ENCODE data around the gene MYO3B.
"Not testable (repeated sequence)": the region's sequence is repeated elsewhere in the genome, so short reads cannot be mapped to it uniquely, and the experiment has no call there.

MYO3B gene

DNA sequence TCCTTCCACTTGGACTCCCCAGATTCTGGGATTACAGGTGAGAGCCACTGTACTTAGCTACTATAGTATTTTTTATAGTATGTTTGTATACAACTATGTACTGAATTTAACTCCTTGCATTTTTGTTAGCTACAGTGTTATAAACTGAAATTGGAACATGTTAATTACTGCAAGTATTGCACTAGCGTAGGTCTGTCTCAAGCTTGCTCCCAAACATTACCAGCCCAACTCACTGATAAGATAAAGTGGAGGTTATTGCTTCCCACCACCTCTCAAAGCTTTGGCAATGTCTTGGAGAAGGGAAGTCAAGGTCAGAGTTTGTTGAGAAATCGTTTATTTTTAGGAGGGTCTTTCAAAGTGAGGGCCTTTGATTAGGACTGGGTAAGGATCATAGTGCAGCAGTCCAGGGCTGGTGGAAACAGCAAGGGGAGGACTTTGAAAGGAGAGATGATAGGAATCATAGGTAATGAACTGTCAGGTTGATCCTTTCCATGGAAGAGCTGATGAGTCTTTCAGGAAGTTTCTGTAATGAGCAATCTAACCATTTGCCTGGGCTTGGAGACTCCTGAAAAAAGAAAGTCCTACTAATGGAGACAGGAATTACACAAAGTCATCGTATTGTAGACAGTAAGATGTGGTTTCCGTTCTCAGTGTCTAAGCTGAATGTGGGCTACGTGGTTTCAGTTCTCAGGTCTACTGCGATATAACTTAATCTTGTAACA, 257.1 kb downstream of the MYO3B start:
- DNase-seq, result no peak

DNA sequence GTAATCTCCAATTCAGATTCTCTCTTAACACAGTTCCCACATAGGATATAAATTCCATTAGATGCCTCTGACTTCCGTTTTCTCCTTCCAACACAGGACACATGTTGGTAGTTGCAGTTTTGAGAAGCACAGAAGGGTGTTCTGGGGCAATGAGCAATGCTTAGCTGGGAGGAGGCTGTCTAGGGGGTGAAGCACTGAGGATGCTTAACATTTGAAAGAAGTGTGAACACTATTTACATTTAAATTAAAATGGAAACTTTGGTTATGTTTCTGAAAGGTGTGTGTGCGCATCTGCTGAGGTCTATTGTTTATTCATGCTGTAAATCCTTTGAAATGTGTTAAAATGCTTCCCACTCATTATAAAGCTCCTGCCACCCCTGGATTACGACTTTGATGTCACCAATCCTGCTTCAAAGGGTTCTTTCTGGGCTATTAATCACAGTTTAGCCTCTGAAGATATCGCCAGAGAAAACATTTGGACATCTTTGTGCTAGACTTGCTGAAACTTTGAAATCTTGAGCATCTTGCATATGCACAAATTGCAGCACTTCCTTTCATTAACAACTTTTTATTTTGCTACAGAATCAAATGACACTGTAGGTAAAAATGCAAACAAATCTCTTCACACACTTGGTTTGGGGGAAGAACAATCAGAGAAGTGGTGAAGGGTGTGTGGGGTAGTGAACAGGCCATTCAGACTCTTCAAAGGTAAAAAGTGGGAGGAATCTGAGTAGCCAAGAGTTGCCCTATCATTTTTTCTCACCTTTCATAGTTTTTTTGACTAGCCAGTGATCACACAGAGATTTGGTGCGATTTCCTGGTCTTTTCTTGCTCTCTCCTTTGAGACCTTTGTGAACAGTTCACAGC, 258.4 kb downstream of the MYO3B start:
- no peak for DNase-seq

DNA sequence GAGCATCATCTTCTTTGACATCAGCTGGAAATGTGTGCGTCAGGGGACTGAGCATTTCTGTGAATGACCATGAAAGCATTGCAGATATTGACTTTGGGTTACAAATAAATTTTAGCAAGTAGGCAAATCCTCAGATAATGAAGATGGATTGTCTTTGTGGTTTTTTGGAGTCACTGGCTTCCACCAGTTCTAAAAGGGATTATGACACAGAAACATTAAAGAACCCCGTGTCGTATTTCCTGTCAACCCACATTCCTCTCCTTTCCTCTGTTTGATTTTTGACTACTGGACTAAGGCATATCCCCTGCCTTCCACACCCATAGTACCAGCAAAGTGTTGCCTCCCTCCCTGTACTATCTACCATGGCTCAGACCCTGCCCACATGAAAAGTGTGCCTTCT, 268.1 kb downstream of the MYO3B start:
- DNase-seq, result no peak

DNA sequence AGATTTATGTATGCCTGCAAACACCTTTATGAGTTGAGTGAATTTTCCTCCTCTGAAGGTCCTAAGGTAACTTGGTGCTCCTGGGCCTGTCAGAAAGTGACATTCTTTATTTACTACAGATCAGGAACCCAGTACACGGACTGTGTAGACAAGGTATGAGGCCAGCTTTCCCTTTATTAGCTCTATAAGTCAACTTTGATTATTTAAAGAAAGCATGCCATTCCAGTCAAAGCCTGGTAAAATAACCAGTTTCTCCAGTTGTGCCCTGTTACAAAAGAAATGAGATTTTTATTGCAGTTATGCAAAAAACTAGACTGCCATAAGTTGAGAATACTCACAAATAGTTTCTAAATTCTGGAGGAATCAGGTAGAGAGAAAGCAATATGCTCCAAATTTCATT, 271.1 kb downstream of the MYO3B start:
- DNase-seq, result no peak

DNA sequence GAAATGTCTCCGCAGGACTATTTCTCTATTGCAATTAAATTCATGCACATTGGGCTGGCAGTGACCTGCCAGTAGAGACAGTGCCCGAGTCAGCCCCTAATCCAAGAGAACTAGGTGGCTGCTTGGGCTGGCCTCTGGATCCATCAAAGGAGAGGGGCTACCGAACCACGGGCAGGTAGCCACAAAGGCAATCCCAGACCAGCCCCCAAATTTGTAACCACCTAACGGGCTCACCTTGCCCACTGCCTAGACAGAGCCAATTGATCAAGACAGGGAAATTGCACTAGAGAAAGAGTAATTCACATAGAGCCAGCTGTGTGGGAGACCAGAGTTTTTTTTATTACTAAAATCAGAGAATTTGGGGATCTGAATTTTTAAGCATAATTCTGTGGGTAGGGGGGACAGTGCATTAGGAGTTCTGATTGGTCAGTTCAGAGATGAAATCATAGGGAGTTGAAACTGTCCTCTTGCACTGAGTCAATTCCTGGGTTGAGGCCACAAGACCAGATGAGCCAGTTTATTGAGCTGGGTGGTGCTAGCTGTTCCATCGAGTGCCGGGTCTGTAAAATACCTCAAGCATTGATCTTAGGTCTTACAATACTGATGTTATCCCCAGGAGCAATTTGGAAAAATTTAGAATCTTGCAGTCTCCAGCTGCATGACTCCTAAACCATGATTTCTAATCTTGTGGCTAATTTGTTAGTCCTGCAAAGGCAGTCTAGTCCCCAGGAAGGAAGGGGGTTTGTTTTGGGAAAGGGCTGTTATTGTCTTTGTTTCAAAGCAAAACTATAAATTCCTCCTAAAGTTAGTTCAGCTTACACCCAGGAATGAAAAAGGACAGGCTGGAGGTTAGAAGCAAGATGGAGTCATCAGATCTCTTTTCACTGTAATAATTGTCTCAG, 276.8 kb downstream of the MYO3B start:
- no peak for DNase-seq

DNA sequence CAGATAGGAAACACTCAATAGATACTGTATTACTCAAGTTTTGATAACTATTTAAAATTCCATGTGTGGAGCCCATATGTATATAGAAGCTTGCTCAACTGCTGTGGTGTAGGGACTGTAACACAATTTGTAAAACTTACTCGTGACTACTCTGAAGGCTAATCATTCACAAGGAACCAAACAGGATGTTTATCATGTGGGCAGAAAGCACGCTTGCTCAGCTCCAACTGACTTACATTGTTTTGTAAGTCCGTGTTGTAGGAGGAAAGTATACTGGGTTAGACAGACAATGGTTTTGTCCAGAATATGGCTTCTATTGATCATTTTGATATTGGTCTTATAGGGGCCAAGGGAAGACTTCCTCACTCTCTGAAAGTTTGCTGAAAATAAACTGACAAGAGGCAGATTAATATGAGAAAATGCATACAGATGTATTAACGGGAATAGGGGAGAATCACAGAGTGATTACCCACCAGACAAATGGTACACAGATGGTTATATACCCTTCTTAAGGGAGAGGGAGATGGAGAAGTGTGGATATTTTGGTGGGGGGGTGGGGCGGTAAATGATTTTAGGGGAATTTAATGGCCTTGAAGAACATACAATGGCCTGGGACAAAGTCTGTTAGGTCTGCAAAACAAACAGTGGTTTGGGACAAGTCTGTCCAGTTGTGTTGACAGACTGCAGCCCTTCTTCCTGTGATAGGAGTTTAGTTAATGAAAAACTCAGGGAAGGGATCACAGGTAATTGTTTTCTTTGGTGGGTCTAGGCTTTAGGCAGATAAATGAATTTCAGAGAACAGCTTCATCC, 277.9 kb downstream of the MYO3B start:
- no peak for DNase-seq

DNA sequence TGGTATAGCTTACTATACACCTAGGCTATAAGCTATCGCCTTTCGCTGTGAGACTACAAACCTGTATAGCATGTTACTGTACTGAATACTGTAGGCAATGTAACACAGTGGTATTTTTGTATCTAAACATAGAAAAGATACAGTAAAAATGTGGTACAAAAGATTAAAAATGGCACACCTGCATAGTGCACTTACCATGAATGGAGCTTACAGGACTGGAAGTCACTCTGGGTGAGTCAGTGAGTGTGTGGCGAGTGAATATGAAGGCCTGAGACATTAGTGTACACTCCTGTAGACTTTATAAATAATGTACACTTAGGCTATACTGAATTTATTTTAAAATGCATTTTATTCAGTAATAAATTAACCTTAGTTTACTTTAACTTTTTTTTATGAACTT, 279.0 kb downstream of the MYO3B start:
- DNase-seq, result no peak

DNA sequence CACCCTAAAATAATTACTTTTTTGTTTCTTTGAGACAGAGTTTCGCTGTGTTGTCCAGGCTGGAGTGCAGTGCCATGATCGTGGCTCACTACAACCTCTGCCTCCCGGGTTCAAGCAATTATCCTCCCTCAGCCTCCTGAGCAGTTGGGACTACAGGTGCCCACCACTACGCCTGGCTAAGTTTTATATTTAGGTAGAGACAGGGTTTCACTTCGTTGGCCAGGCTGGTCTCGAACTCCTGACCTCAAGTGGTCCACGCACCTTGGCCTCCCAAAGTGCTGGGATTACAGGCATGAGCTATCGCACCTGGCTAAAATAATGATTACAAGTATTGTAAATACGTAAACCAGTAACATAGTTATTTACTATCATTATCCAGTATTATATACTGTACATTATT, 279.8 kb downstream of the MYO3B start:
- no peak for DNase-seq

DNA sequence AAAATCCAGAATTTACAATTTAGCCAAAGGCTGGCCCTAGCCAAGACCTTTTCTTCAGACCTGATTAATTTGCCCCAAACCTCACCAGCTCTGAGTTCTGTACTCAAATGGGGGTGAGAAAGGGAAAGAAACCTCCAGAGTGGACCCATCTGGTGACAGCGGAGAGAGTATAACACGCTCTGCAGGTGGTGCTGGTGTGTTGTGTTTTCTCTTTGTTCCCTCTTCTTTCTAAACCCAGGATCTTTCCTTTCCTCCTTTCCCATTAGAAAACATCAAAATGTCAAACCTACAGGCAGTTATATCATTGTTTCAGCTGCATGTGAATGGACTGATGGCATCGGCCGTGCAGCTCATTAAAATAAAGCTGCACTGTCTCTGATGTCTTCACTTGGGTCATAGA, 283.9 kb downstream of the MYO3B start:
- peak; percentile 67 for DNase-seq

DNA sequence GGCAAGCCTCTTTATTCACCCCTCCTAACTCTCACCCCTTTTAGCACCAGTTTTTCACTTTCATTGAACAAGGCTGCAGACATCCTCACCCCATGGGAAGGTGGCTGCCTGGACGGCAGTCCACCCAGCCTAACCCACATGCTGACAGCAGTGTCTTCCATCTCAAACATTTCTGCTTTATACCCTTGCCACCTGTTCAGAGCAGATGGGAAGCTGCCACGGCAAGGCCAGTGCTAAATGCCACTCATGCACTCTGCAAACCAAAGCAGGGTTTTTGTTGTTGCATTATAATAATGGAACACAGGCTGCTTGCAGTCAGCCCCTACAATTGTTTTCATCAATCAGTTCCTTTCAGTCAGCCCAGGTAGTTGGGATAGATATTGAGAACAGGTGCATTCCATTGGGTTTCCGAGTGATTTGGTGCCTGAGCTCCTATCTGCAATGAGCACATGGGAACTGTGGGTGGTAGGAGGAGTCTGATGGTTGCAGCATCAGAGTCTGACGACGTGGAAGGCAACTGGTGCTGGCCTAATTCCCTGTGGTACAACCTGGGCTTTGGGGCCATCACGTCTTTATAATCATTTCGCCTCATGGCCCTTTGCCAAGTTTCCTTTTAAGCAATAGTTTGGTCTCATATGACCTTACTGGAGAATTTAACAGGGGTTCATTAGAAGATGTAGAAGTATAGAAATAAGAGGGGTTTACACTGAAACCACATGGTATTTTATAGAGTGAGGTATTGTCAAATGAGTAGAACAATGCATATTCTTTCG, 284.7 kb downstream of the MYO3B start:
- peak; percentile 83 for DNase-seq

DNA sequence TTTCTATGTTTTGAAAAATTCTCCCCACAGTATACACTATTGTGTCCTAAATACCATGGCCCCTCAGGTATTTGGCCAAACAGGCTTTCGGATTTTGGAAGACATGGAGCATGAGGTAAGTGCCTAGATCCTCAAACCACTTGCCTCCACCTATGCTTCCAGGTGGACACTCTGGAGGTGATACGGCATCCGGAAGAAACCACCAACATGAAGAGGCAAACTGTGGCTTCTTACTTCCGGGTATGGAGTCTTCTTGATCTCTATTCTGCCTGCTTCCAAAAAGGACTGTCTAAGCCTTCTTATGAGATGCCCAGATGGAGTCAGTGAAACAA, 285.2 kb downstream of the MYO3B start:
- DNase-seq, result no peak

DNA sequence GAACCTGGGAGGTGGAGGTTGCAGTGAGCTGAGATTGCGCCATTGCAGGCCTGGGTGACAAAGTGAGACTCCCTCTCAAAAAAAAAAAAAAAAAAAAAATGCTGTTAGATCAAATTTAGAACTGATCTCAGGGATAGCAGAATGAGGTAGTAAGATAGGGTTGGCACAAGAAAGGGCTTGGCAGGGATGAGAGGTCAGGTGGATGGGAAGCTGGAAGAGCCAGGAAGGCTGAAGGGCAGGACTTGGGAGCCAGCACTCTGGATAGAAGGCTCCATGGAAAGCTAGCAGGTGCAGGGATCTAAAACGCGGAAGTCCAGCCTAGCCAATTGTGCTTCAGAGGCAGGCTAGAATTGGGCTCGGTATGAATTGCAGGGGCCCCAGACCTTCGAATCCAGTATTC, 286.3 kb downstream of the MYO3B start:
- no peak for DNase-seq

DNA sequence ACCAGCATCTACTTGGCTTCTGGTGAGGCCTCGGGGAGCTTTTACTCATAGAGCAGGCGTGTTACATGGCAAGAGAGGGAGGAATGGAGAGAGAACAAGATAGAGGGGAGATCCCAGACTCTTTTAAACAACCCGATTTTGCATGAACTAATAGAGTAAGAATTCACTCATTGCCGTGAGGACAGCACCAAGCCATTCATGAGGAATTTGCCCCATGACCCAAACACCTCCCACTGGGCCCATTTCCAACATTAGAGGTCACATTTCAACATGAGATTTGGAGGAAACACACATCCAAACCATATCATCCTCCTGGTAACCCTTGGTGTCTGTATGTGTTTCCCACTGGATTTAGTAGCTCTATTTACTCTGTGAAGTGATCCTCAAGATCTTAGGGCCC, 287.3 kb downstream of the MYO3B start:
- no peak for DNase-seq

DNA sequence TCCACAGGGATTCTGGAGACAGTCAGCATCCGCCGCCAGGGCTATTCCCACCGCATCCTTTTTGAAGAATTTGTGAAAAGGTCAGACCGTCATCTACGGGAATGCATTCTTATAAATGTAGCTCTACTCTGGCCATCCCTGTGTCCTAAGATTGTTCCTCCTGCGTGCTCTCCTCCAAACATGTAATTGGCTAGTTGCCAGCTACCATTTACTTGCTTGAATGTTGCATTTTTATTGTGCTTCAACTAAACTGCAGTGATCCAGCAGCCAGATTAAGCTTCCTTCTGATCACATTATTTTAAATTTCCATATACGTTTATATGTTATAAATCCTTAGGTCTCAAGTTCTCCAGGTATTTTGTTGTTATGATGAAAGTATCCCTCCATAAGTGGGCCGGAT, 288.7 kb downstream of the MYO3B start:
- DNase-seq, result no peak

DNA sequence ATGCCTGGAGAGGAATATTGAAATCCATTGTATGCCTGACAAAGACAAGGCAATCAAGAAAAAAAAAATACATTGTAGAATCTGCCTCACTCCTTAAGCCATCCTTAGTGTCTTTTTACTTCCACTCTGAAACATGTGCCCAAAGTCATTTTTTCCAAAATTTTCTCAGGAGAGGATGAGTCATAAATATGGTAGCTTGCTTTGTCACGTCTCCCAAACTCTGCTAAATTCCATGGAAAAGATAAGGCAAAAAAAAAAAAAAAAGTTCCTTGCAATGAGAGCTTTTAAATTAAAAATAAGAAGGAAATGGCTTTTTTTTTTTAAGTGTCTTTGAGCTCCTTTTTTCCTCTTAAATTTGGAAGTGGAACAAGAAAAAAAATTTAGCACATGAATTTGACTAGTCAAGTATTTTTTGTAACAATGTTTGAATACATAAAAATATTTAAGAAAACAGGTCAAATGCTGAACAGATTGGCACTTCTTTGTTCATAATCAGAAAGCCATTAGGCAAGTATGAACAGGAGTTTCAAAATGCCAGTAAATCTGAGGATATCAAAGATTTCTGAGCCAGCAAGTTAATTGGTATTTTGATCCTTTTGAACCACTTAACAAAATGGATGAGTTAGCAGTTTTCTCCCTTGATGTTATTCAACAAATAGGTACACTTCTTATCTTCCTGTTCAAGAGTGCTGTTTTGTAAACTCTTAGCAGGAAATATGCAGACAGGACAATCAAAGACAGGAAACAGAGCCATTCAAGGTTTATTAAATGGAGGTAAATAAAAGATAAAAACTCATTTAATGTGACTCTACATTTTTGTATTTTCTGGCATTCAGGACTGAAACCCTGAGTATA, 289.8 kb downstream of the MYO3B start:
- peak; percentile 39 for DNase-seq

DNA sequence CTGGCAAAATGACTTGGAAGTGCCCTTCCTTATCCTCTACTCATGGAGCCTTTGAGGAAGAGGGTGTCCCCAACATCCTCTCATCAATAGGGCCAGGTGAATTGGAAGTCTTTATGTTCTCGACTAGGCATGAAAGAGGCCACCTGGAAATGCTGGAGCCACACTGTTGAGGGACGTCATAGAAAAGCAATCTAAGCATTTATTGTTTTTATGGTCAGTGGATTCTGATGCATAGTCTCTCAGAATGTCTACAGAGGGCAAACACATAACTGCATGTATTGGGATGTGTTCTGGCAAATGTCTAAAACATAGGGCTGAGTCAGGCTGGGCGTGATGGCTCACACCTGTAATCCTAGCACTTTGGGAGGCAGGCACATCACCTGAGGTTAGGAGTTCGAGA, 290.6 kb downstream of the MYO3B start:
- no peak for DNase-seq

DNA sequence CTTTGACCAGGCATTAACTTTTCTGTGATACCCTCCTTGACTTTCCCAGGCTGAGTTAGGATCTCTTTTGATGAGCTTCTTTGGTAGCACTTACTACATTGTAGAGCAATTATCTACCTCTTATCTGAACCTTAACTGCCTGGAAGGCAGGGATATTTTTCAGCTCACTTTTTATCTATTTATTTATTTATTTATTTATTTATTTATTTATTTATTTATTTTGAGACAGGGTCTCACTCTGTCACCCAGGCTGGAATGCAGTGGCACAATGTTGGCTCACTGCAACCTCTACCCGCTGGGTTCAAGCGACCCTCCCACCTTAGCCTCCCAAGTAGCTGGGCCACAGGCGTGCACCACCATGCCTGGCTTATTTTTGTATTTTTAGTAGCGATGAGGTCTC, 294.6 kb downstream of the MYO3B start:
- DNase-seq, result not testable (repeated sequence)

DNA sequence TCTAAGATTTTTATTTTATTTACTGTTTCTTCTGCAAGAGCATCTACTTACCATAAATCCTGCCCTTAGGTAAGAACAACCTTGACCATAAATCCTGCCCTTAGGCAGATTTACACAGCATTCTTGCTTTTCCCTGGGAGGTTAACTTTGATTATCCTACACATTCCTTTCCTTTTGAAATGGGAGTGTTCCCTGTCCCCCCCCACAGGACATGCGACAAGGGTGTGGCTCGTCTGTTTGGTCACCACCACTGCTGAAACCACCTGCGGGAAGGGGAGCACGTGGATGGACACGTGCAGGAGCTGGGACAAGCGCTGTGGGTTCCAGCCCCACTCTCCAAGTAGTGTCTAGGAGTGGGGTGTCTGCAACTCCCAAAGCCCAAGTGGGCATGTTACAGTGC, 297.9 kb downstream of the MYO3B start:
- no peak for DNase-seq

DNA sequence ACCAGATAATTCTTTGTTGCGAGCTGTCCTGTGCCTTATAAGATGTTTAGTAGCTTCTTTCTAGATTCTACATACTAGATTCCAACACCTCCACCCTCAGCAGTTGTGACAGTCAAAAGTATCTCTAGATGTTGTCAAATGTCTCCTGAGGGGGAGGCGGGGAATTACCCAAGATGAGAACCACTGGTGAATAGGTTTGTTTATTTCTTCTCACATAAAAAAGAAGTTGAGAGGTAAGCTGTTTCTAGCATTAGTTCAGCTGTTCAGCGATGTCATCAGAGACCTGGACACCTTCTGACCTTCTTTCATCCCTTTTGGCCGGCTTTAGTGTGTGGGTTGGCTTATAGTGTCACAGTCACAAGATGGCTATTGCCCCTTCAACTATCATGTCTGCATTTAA, 299.7 kb downstream of the MYO3B start:
- no peak for DNase-seq

DNA sequence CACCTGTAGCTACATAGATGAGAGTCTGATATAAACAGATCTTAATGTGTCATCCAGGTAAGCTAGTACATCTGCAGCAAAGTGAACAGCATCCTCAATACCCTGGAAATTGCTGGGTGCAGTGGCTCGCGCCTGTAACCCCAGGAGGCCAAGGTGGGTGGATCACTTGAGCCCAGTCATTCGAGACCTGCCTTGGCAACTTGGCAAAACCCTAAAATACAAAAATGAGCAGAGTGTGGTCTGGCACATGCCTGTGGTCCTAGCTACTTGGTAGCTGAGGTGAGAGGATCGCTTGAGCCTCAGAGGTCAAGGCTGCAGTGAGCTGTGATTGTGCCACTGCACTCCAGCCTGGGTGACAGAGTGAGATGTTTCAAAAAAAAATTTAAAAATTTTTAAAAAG, 303.3 kb downstream of the MYO3B start:
- no peak for DNase-seq

DNA sequence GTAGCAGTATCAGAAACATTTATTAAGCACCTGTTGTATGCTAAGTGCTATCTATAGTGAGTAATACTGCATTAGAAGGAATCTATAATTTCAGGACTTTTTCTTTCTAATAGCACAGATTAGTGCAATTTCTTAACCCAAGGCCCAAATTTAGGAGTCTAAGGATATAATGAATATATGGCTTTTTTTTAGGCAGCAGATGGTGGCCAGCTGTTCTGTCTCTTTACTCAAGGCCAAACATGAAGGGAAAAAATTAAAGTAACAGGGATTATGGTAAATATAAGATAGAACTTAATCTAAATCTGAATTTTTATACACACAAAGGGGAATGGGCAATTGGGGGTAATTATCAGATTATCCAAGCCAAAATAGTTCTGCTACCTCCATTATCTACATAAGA, 306.6 kb downstream of the MYO3B start:
- DNase-seq, result peak; percentile 25

Measured in NCI-H1694 treated with DMSO at 0.1 percent for 48 hours (cell line).